ENCODE data around the gene SOCS6. TPM values are rescaled to one million over a fixed set of nuclear protein-coding genes. Genes with fewer than 3 reads are reported as not detected.

Gene SOCS6
- total RNA-seq, 6 experiments from 2014 or later = 11.7 to 18.0 (median 14.0) TPM

DNA sequence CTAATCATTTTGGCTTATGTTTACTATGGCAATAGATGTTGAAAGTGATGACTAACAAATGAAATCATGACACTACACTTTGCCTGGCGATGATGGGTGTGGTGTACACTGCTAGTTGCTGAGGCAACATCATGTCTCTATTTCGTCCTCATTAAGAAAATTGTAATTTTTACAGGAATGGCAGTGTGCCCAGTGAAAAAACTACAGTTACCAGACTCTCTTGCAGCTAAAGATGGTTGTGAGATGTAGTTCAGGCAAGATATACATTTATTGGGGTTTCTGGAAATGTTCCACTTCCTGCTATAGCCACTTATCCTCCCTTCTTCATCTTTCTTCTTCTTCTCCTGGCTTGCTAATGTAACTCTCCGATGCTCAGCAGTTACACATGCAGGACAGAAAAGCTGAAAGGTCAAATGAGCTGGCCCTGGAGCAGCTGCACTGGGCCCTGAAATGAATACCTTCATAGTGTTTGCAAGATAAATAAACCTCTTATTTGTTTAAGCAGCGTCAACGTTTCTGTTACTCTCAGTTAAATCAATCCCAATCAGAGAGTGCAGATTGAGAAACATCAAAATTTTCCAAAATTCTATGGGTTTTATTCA lies 46.0 kb downstream of the SOCS6 start:
- DNase-seq (peak in 2 of 3 donors; percentile 70 to 73), ATAC-seq (peak; percentile 71 to 91 (median 82))
- no peaks in the 10 kb centered on the region for H3K36me3 ChIP-seq
- H3K4me3 ChIP-seq = peak overlapping the region in 1 of 3 donors; percentile 25
- no peaks in the 10 kb centered on the region for H3K9me3 ChIP-seq
- H3K4me1 ChIP-seq = peaks cover 0 to 54% (median 18%) of the 10 kb centered on the region in 4 donors
- intact Hi-C loops (cut with DNase I) = no loop called here
- peak overlapping the region; percentile 60 to 92 (median 79) for H3K27ac ChIP-seq
- H3K27me3 ChIP-seq = no peaks in the 10 kb centered on the region
- 35% methylated on average over 5 of the region's 5 CpGs for WGBS (ENCODE audit: insufficient coverage, low coverage, low lambda C conversion rate, missing lambda C conversion rate)
- TF ChIP-seq POLR2A (IDR thresholded peaks at IDR 0.05) (peak; percentile 45), CTCF (IDR thresholded peaks at IDR 0.05) (no peak)

DNA sequence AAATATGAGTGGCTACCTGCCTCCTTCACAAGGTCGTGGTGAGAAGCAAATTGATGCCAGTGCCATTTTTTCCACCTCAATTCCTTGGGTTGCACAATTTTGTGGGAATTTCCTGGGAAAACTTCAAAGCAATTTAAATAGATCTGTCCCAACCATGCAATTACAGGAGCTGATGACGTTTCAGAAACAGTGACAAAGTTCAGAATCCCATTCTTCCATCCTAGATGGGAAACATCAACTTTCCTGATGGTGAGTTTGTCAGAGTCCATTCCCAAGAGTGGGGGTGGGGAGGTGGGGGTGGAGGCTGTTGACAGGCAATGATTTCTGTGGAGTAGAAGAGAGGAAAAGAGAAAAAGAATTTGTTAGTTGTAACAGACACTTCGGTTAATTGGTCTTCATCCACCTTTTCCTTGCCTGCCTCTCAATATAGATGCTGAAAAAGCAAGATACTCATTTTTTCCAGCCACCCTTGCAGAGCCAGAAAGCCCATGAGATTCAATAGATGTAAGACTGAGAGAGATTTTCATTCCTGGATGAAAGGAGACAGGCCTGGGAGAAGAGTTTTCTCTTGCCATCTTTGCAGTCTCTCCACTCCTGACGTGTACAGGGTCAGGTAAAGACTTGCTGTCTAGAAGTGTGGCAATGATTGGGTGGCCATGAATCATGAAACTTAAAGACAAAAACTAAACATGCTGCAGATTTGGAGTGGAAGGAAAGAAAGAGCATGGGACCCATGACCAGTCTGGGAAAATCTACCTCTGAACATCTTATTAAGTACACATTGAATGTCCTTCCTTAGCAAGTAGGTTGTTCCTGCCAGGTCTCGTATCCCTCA lies 47.3 kb downstream of the SOCS6 start:
- ATAC-seq (peak; percentile 41 to 75 (median 50)), DNase-seq (no peak)
- Histone ChIP-seq H3K36me3 (no peaks in the 10 kb centered on the region), H3K4me3 (peak overlapping the region; percentile 8 to 35 (median 18)), H3K27ac (peak overlapping the region; percentile 65 to 92 (median 79)), H3K9me3 (no peaks in the 10 kb centered on the region), H3K4me1 (peaks cover 0 to 54% (median 18%) of the 10 kb centered on the region in 4 donors), H3K27me3 (no peaks in the 10 kb centered on the region)
- TF ChIP-seq POLR2A (IDR thresholded peaks at IDR 0.05) (peak; percentile 43), CTCF (IDR thresholded peaks at IDR 0.05) (no peak)
- intact Hi-C loops (cut with DNase I) = no loop called here
- WGBS (ENCODE audit: insufficient coverage, low coverage, low lambda C conversion rate, missing lambda C conversion rate) = 35% methylated on average over 5 of the region's 5 CpGs

GRCh38 chr18:70337139-70337972 lies 48.5 kb downstream of the SOCS6 start:
- no peaks in the 10 kb centered on the region for H3K36me3 ChIP-seq
- TF ChIP-seq POLR2A (IDR thresholded peaks at IDR 0.05) (peak; percentile 86), CTCF (IDR thresholded peaks at IDR 0.05) (no peak)
- 69% methylated on average over 4 of the region's 4 CpGs for WGBS (ENCODE audit: insufficient coverage, low coverage, low lambda C conversion rate, missing lambda C conversion rate)
- peaks cover 0 to 44% (median 14%) of the 10 kb centered on the region in 4 donors for H3K4me1 ChIP-seq
- H3K9me3 ChIP-seq = no peaks in the 10 kb centered on the region
- DNase-seq (no peak), ATAC-seq (peak; percentile 67 to 71 (median 70))
- no peaks in the 10 kb centered on the region for H3K27me3 ChIP-seq
- intact Hi-C loops (cut with DNase I) = no loop called here
- H3K4me3 ChIP-seq = peak overlapping the region in 2 of 3 donors; percentile 18 to 35
- peak overlapping the region; percentile 65 to 92 (median 79) for H3K27ac ChIP-seq

GRCh38 chr18:70338890-70339289 lies 50.0 kb downstream of the SOCS6 start:
- TF ChIP-seq POLR2A (IDR thresholded peaks at IDR 0.05) (no peak), CTCF (IDR thresholded peaks at IDR 0.05) (no peak)
- H3K27me3 ChIP-seq = no peaks in the 10 kb centered on the region
- DNase-seq (no peak), ATAC-seq (no peak)
- peaks cover 0 to 29% (median 11%) of the 10 kb centered on the region in 4 donors for H3K4me1 ChIP-seq
- intact Hi-C loops (cut with DNase I) = no loop called here
- H3K36me3 ChIP-seq = no peaks in the 10 kb centered on the region
- no peaks in the 10 kb centered on the region for H3K9me3 ChIP-seq
- H3K27ac ChIP-seq = no peak overlapping the region
- H3K4me3 ChIP-seq = no peak overlapping the region
